Upper lobe of left lung (tissue), 6 donors: ENCODE data around the gene CHL1. TPM values are rescaled to one million over a fixed set of nuclear protein-coding genes. Genes with fewer than 3 reads are reported as not detected.

Experiments
- ATAC-seq, 2 donors: fragments of 200-7000 bp; cut with Tn5 transposase; one replicate each; pipeline ENCODE4 v1.9.1; 2022; ENCODE audit warnings: mild to moderate bottlenecking in 2 of 2, moderate library complexity in 2 of 2; ENCODE audit not compliant: low FRiP score in 2 of 2
- DNase-seq, 2 donors: peaks; one replicate each; pipeline ENCODE4 v3.0.0-alpha.2; 2019 to 2020
- H3K27ac ChIP-seq, 4 donors: fragments of 200-600 bp; sonication (generic); one replicate each; pipeline ENCODE4 v1.5.1; 2016 to 2019
- H3K27me3 ChIP-seq, 4 donors: fragments of 200-600 bp; sonication (generic); one replicate each; pipeline ENCODE4 v1.5.1; 2017 to 2019
- H3K36me3 ChIP-seq, 4 donors: fragments of 200-600 bp; sonication (generic); one replicate each; pipeline ENCODE4 v1.5.1; 2016 to 2019
- H3K4me1 ChIP-seq, 4 donors: fragments of 200-600 bp; sonication (generic); one replicate each; pipeline ENCODE4 v1.5.1; 2018 to 2019
- H3K4me3 ChIP-seq, 4 donors: fragments of 200-600 bp; sonication (generic); one replicate each; pipeline ENCODE4 v1.5.1; 2017 to 2019; ENCODE audit warnings: mild to moderate bottlenecking in 2 of 4, moderate library complexity in 1 of 4
- H3K9me3 ChIP-seq, 4 donors: fragments of 200-600 bp; sonication (generic); one replicate each; pipeline ENCODE4 v1.5.1; 2018 to 2019
- CTCF ChIP-seq, 6 experiments: fragments of 450-650 bp in 4 of 6; fragments of 200-600 bp in 2 of 6; sonication (generic) in 2 of 6; IDR thresholded peaks; one replicate each; pipeline ENCODE4 v1.5.1; 2016 to 2019; ENCODE audit warnings: antibody characterized with exemption in 6 of 6
- EP300 ChIP-seq, 4 donors: sonication (generic); formaldehyde crosslinking; IDR thresholded peaks; one replicate each; pipeline ENCODE4 v1.5.1; 2017; ENCODE audit warnings: antibody characterized with exemption in 4 of 4, control low read depth in 2 of 4
- POLR2A ChIP-seq, 4 donors: fragments of 450-650 bp; IDR thresholded peaks; one replicate each; pipeline ENCODE4 v1.5.1; 2016 to 2017; ENCODE audit warnings: antibody characterized with exemption in 4 of 4, mild to moderate bottlenecking in 2 of 4
- POLR2AphosphoS5 ChIP-seq, 2 donors: sonication (generic); formaldehyde crosslinking; IDR thresholded peaks; one replicate each; pipeline ENCODE4 v1.5.1; 2017; ENCODE audit warnings: antibody characterized with exemption in 2 of 2
- WGBS, 2 donors: methylation state at CpG; one replicate each; pipeline ENCODE4 v1.1.5; 2017 to 2018; 5-methylcytosine and 5-hydroxymethylcytosine counted together
- total RNA-seq, 6 donors: library from RNA; depleted of rRNA in 4 of 6; stranded (reverse); fragments of >200 nt in 4 of 6; gene quantifications; one replicate each; pipeline versions ENCODE4 v1.1.0 to v1.2.1, GENCODE V29; 2016 to 2021
- donor health status: DM: no; HTN: no; CAD: no; lungs with moderate emphysema.
- donor health status: DM: no; HTN: yes; CAD: no; lungs with severe emphysema.

The CHL1 gene
- total RNA-seq, 6 donors from 2014 or later = 3.1 to 14.3 (median 4.9) TPM

- 60 to 67% methylated on average over 4 of the region's 4 CpGs for WGBS, 2 donors
Measured at GRCh38 chr3:427128-427527, 230.6 kb downstream of the CHL1 start.

GRCh38 chr3:430186-430585 is 233.6 kb downstream of the CHL1 start:
- DNase-seq (no peak), ATAC-seq (no peak)
- Histone ChIP-seq H3K4me3 (no peak overlapping the region), H3K4me1 (no peaks in the 10 kb centered on the region), H3K9me3 (no peaks in the 10 kb centered on the region), H3K36me3 (no peaks in the 10 kb centered on the region), H3K27ac (no peak overlapping the region), H3K27me3 (no peaks in the 10 kb centered on the region)
- WGBS, 2 donors = 63 to 82% methylated on average over 4 of the region's 4 CpGs
- TF ChIP-seq POLR2AphosphoS5 (IDR thresholded peaks at IDR 0.05) (no peak), POLR2A (IDR thresholded peaks at IDR 0.05) (no peak), EP300 (IDR thresholded peaks at IDR 0.05) (no peak), CTCF (IDR thresholded peaks at IDR 0.05) (no peak)

More at GRCh38 chr3:427128-427527, 230.6 kb downstream of the CHL1 start:
- Histone ChIP-seq H3K27me3 (no peaks in the 10 kb centered on the region), H3K4me1 (no peaks in the 10 kb centered on the region), H3K9me3 (no peaks in the 10 kb centered on the region), H3K36me3 (no peaks in the 10 kb centered on the region), H3K4me3 (no peak overlapping the region), H3K27ac (no peak overlapping the region)
- ATAC-seq (no peak), DNase-seq (no peak)
- no peak for TF ChIP-seq POLR2AphosphoS5 (IDR thresholded peaks at IDR 0.05)
- TF ChIP-seq POLR2A (IDR thresholded peaks at IDR 0.05) = no peak
- no peak for TF ChIP-seq CTCF (IDR thresholded peaks at IDR 0.05)
- no peak for TF ChIP-seq EP300 (IDR thresholded peaks at IDR 0.05)

GRCh38 chr3:435161-435560 is 238.6 kb downstream of the CHL1 start:
- WGBS, 2 donors = 32 to 42% methylated on average over 3 of the region's 3 CpGs

GRCh38 chr3:436053-436452 is 239.5 kb downstream of the CHL1 start:
- no peaks in the 10 kb centered on the region for H3K9me3 ChIP-seq
- H3K4me1 ChIP-seq = no peaks in the 10 kb centered on the region
- no peaks in the 10 kb centered on the region for H3K36me3 ChIP-seq
- 53 to 77% methylated on average over 2 of the region's 2 CpGs for WGBS, 2 donors
- DNase-seq = no peak
- H3K4me3 ChIP-seq = no peak overlapping the region
- H3K27me3 ChIP-seq = no peaks in the 10 kb centered on the region
- TF ChIP-seq POLR2AphosphoS5 (IDR thresholded peaks at IDR 0.05) (no peak), POLR2A (IDR thresholded peaks at IDR 0.05) (no peak), CTCF (IDR thresholded peaks at IDR 0.05) (no peak), EP300 (IDR thresholded peaks at IDR 0.05) (no peak)
- no peak for ATAC-seq
- H3K27ac ChIP-seq = no peak overlapping the region

More at GRCh38 chr3:435161-435560, 238.6 kb downstream of the CHL1 start:
- Histone ChIP-seq H3K9me3 (no peaks in the 10 kb centered on the region), H3K27me3 (no peaks in the 10 kb centered on the region), H3K4me1 (no peaks in the 10 kb centered on the region), H3K4me3 (no peak overlapping the region), H3K36me3 (no peaks in the 10 kb centered on the region), H3K27ac (no peak overlapping the region)
- no peak for DNase-seq
- ATAC-seq = no peak
- TF ChIP-seq EP300 (IDR thresholded peaks at IDR 0.05) (no peak), CTCF (IDR thresholded peaks at IDR 0.05) (no peak), POLR2AphosphoS5 (IDR thresholded peaks at IDR 0.05) (no peak), POLR2A (IDR thresholded peaks at IDR 0.05) (no peak)

- peaks cover 0 to 4% (median 0%) of the 10 kb centered on the region in 4 donors for H3K9me3 ChIP-seq
- ATAC-seq = no peak
- H3K4me1 ChIP-seq = no peaks in the 10 kb centered on the region
- H3K27me3 ChIP-seq = no peaks in the 10 kb centered on the region
- 70 to 79% methylated on average over 5 of the region's 5 CpGs for WGBS, 2 donors
- no peaks in the 10 kb centered on the region for H3K36me3 ChIP-seq
- no peak overlapping the region for H3K27ac ChIP-seq
- H3K4me3 ChIP-seq = no peak overlapping the region
- no peak for TF ChIP-seq POLR2AphosphoS5 (IDR thresholded peaks at IDR 0.05)
- TF ChIP-seq EP300 (IDR thresholded peaks at IDR 0.05) = no peak
- no peak for TF ChIP-seq POLR2A (IDR thresholded peaks at IDR 0.05)
- no peak for DNase-seq
Measured at GRCh38 chr3:440826-441225, 244.3 kb downstream of the CHL1 start.
